NCI-H1417 (cell line): ENCODE results near the gene CCDC34.

ENCODE experiments used
- DNase-seq, 3 experiments: peaks; one replicate each; lab custom pipeline; 2025; lab: John Stamatoyannopoulos, UW

The CCDC34 gene

GRCh38 chr11:27290261-27291050 lies 72.6 kb downstream of the CCDC34 start:
- DNase-seq = no peak
